Gastrocnemius medialis (tissue), 4 donors: ENCODE data around the gene BEST3. TPM values are rescaled to one million over a fixed set of nuclear protein-coding genes. Genes with fewer than 3 reads are reported as not detected.

ENCODE experiments used
- ATAC-seq, 2 donors: fragments of 150-250 bp; one replicate each; pipeline ENCODE4 v1.9.1; 2016
- DNase-seq, 2 donors: peaks; one replicate each; pipeline ENCODE4 v3.0.0-alpha.2; 2019
- H3K27ac ChIP-seq, 4 donors: fragments of 200-600 bp; sonication (generic); 1 replicate in 1 of 4; 2 replicates in 3 of 4; pipeline ENCODE4 v1.5.1; 2016 to 2018; ENCODE audit warnings: mild to moderate bottlenecking in 2 of 4, moderate library complexity in 1 of 4
- H3K27me3 ChIP-seq, 3 donors: fragments of 200-600 bp; sonication (generic) in 2 of 3; 1 replicate in 1 of 3; 2 replicates in 2 of 3; pipeline versions ENCODE4 v1.5.1 to v1.6.0; 2016 to 2019; ENCODE audit warnings: mild to moderate bottlenecking in 1 of 3, moderate library complexity in 1 of 3
- H3K36me3 ChIP-seq, 2 donors: fragments of 200-600 bp; sonication (generic) in 1 of 2; one replicate each; pipeline ENCODE4 v1.5.1; 2017 to 2018
- H3K4me1 ChIP-seq, 2 donors: fragments of 200-600 bp; sonication (generic) in 1 of 2; one replicate each; pipeline ENCODE4 v1.5.1; 2016 to 2017; ENCODE audit warnings: mild to moderate bottlenecking in 2 of 2
- H3K4me3 ChIP-seq, 4 donors: fragments of 200-600 bp; sonication (generic) in 3 of 4; 1 replicate in 1 of 4; 2 replicates in 3 of 4; pipeline ENCODE4 v1.5.1; 2016 to 2019; ENCODE audit warnings: mild to moderate bottlenecking in 2 of 4
- H3K9me3 ChIP-seq, 3 donors: fragments of 200-600 bp; sonication (generic) in 2 of 3; 1 replicate in 1 of 3; 2 replicates in 2 of 3; pipeline ENCODE4 v1.5.1; 2016 to 2019
- CTCF ChIP-seq, 5 experiments: fragments of 450-650 bp in 3 of 5; fragments of 200-600 bp in 2 of 5; sonication (generic) in 2 of 5; IDR thresholded peaks in 4 of 5; conservative IDR thresholded peaks in 1 of 5; 1 replicate in 4 of 5; 2 replicates in 1 of 5; pipeline ENCODE4 v1.5.1; 2016 to 2019; ENCODE audit warnings: antibody characterized with exemption in 5 of 5, mild to moderate bottlenecking in 3 of 5, moderate library complexity in 3 of 5
- POLR2A ChIP-seq, 2 donors: fragments of 450-650 bp; IDR thresholded peaks; one replicate each; pipeline ENCODE4 v1.6.1; 2017; ENCODE audit warnings: antibody characterized with exemption in 2 of 2, mild to moderate bottlenecking in 2 of 2, moderate library complexity in 2 of 2
- in situ Hi-C, 4 donors: fragments of 200-750 bp; cut with MboI; loops; one replicate each; pipeline versions ENCODE4 v1.15.0 to v1.8.0; 2017; ENCODE audit warnings: low sequenced_read_pairs in 4 of 4
- intact Hi-C: fragments of 100-400 bp; cut with DNase I; formaldehyde crosslinking; loops from one replicate; pipeline ENCODE4 v1.15.1; 2023; ENCODE audit warnings: low total_unique reads
- total RNA-seq, 4 donors: library from RNA; depleted of rRNA; stranded (reverse); fragments of >200 nt; gene quantifications; one replicate each; pipeline versions ENCODE4 v1.1.0 to v1.2.3, GENCODE V29; 2016

BEST3 gene
- total RNA-seq, 4 donors from 2014 or later: 61.8 to 163 (median 119) TPM

GRCh38 chr12:69639400-69640016 is 59.6 kb downstream of the BEST3 start:
- no peak overlapping the region for H3K27ac ChIP-seq
- H3K4me1 ChIP-seq: peaks cover 5 to 12% of the 10 kb centered on the region in 2 donors
- H3K36me3 ChIP-seq: no peaks in the 10 kb centered on the region
- intact Hi-C loops (loop anchor here (1.0 to 5.0 kb wide), 2 partner anchors 52 to 280 kb away; partner anchors contain the start of genes CCT2 and YEATS4), in situ Hi-C loops (loop anchor here in 1 of 4 donors (10.0 kb wide), 1 partner anchor 55 kb away; the partner anchor contains the start of gene BEST3)
- H3K27me3 ChIP-seq: no peaks in the 10 kb centered on the region
- ATAC-seq (peak in 1 of 2 donors; percentile 30), DNase-seq (peak in 1 of 2 donors; percentile 56)
- H3K9me3 ChIP-seq: no peaks in the 10 kb centered on the region
- TF ChIP-seq POLR2A (IDR thresholded peaks at IDR 0.05): no peak
- TF ChIP-seq CTCF (IDR thresholded peaks at IDR 0.05 in 4 of 5, conservative IDR thresholded peaks at IDR 0.05 in 1 of 5): peak; percentile 64 to 87 (median 69)
- no peak overlapping the region for H3K4me3 ChIP-seq

- TF ChIP-seq CTCF (IDR thresholded peaks at IDR 0.05 in 4 of 5, conservative IDR thresholded peaks at IDR 0.05 in 1 of 5) (peak in 1 of 5 experiments; percentile 40), POLR2A (IDR thresholded peaks at IDR 0.05) (no peak)
- DNase-seq: no peak
- intact Hi-C loops (no loop called here), in situ Hi-C loops (no loop called here)
- no peaks in the 10 kb centered on the region for H3K36me3 ChIP-seq
- H3K27me3 ChIP-seq: no peaks in the 10 kb centered on the region
- H3K9me3 ChIP-seq: no peaks in the 10 kb centered on the region
- peak in 1 of 2 donors; percentile 64 for ATAC-seq
- H3K27ac ChIP-seq: no peak overlapping the region
- H3K4me3 ChIP-seq: no peak overlapping the region
- no peaks in the 10 kb centered on the region for H3K4me1 ChIP-seq
Measured at GRCh38 chr12:69633061-69633460, 66.0 kb downstream of the BEST3 start.

DNA sequence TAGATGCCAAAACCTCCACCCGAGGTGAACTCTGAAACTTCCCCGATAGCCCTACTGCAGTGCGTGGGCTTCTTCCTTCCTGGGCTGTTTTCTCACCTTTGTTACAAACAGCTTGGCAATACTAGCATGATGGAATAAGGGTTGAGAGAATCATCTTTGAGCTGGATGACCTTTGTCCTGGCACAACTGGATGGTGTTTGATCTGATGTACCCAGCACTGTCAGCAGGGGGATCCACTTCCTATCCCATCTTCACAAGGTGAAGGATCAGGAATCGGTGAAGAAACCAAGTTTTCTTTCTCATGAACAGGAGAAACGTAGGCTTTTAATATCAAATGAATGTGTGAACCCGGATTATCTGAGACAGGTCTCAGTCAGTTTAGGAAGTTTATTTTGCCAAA is 68.9 kb downstream of the BEST3 start:
- Histone ChIP-seq H3K36me3 (no peaks in the 10 kb centered on the region), H3K27me3 (no peaks in the 10 kb centered on the region), H3K27ac (no peak overlapping the region), H3K9me3 (no peaks in the 10 kb centered on the region), H3K4me3 (no peak overlapping the region), H3K4me1 (no peaks in the 10 kb centered on the region)
- ATAC-seq: peak in 1 of 2 donors; percentile 39
- DNase-seq: no peak
- in situ Hi-C loops (no loop called here), intact Hi-C loops (no loop called here)
- no peak for TF ChIP-seq POLR2A (IDR thresholded peaks at IDR 0.05)
- TF ChIP-seq CTCF (IDR thresholded peaks at IDR 0.05 in 4 of 5, conservative IDR thresholded peaks at IDR 0.05 in 1 of 5): peak in 1 of 5 experiments; percentile 22

GRCh38 chr12:69627501-69627900 is 71.6 kb downstream of the BEST3 start:
- DNase-seq: no peak

More at GRCh38 chr12:69627501-69627900, 71.6 kb downstream of the BEST3 start:
- H3K27me3 ChIP-seq: no peaks in the 10 kb centered on the region
- intact Hi-C loops (no loop called here), in situ Hi-C loops (no loop called here)
- H3K4me1 ChIP-seq: no peaks in the 10 kb centered on the region
- H3K36me3 ChIP-seq: no peaks in the 10 kb centered on the region
- TF ChIP-seq CTCF (IDR thresholded peaks at IDR 0.05 in 4 of 5, conservative IDR thresholded peaks at IDR 0.05 in 1 of 5) (no peak), POLR2A (IDR thresholded peaks at IDR 0.05) (no peak)
- no peak for ATAC-seq
- no peaks in the 10 kb centered on the region for H3K9me3 ChIP-seq
- H3K4me3 ChIP-seq: no peak overlapping the region
- no peak overlapping the region for H3K27ac ChIP-seq
